ENCODE results near the gene RGSL1.

The RGSL1 gene

DNA sequence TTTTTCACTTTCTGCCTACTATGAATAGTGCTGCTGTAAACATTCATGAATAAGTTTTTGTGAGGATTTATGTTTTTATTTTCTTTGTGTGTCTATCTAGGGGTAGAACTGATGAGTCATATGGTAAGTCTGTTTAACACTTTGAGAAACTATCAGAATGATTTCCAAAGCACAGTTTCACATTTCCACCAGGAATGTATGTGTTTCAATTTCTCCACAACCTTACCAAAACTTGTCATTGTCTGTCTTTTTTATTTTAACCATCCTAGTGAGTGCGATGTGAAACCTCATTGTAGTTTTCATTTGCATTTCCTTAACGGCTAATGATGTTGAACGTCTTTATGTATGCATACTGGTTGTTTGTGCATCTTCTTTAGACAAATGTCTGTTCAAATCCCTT, 115.6 kb downstream of the RGSL1 start:
- H3K9me3 ChIP-seq (ENCODE audit: control insufficient read depth, low read length) = no peaks in the 10 kb centered on the region
- no peak overlapping the region for H3K27ac ChIP-seq (ENCODE audit: low read depth, low read length, severe bottlenecking)
- H3K4me3 ChIP-seq (ENCODE audit: extremely low read depth, insufficient read depth, low read length, poor library complexity, severe bottlenecking) = no peak overlapping the region
- WGBS, 2 experiments (ENCODE audit: insufficient coverage in 2 of 2) = 86% methylated on average over 3 of the region's 3 CpGs; no CpG with 5 or more reads in 1 of the 2 experiments
- no peaks in the 10 kb centered on the region for H3K4me1 ChIP-seq (ENCODE audit: control insufficient read depth, insufficient read depth, low read length, poor library complexity, severe bottlenecking)
- no peaks in the 10 kb centered on the region for H3K36me3 ChIP-seq (ENCODE audit: control insufficient read depth, insufficient read depth, low read length)

GRCh38 chr1:182567629-182568028, 117.7 kb downstream of the RGSL1 start:
- 96 to 100% methylated on average over 2 to 5 of the region's 5 CpGs for WGBS, 2 experiments (ENCODE audit: insufficient coverage in 2 of 2)
- H3K4me1 ChIP-seq (ENCODE audit: control insufficient read depth, insufficient read depth, low read length, poor library complexity, severe bottlenecking) = no peaks in the 10 kb centered on the region
- H3K4me3 ChIP-seq (ENCODE audit: extremely low read depth, insufficient read depth, low read length, poor library complexity, severe bottlenecking) = no peak overlapping the region
- no peak overlapping the region for H3K27ac ChIP-seq (ENCODE audit: low read depth, low read length, severe bottlenecking)
- no peaks in the 10 kb centered on the region for H3K36me3 ChIP-seq (ENCODE audit: control insufficient read depth, insufficient read depth, low read length)
- H3K9me3 ChIP-seq (ENCODE audit: control insufficient read depth, low read length) = no peaks in the 10 kb centered on the region

DNA sequence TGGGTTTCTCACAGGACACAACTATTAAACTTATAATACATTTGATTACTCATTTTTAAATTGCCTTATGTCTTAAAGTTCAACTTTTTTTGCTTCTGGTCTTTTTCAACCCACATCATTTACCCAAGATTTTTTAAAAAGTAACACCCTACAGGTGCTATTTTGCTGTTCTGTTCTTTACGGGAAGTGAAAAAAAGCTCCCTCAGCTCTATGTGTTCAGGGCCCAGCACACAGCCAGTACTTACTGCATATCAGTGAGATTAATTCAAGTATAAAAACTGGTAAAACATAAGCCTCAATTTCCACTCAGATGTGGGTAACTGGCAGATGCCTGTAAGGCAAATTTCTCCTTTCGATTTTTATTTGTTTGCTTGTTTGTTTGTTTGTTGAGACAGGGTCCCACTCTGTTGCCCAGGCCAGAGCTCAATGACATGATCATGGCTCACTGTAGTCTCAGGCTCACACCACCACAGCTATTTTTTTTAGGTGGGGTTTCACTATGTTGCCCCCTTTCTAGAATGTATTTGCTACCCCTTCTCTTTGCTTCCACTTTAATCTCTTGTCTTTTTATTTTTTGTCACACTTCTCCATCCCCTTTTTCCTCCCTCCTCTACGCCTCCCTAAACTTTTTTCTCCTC, 118.8 kb downstream of the RGSL1 start:
- Histone ChIP-seq H3K4me1 (ENCODE audit: control insufficient read depth, insufficient read depth, low read length, poor library complexity, severe bottlenecking) (no peaks in the 10 kb centered on the region), H3K4me3 (ENCODE audit: extremely low read depth, insufficient read depth, low read length, poor library complexity, severe bottlenecking) (no peak overlapping the region), H3K36me3 (ENCODE audit: control insufficient read depth, insufficient read depth, low read length) (no peaks in the 10 kb centered on the region), H3K27ac (ENCODE audit: low read depth, low read length, severe bottlenecking) (no peak overlapping the region), H3K9me3 (ENCODE audit: control insufficient read depth, low read length) (no peaks in the 10 kb centered on the region)
- 82 to 97% methylated on average over 2 to 3 of the region's 3 CpGs for WGBS, 2 experiments (ENCODE audit: insufficient coverage in 2 of 2)

- H3K27ac ChIP-seq (ENCODE audit: low read depth, low read length, severe bottlenecking) = no peak overlapping the region
- no peaks in the 10 kb centered on the region for H3K9me3 ChIP-seq (ENCODE audit: control insufficient read depth, low read length)
- H3K36me3 ChIP-seq (ENCODE audit: control insufficient read depth, insufficient read depth, low read length) = no peaks in the 10 kb centered on the region
- 86 to 89% methylated on average over 6 of the region's 6 CpGs for WGBS, 2 experiments (ENCODE audit: insufficient coverage in 2 of 2)
- no peaks in the 10 kb centered on the region for H3K4me1 ChIP-seq (ENCODE audit: control insufficient read depth, insufficient read depth, low read length, poor library complexity, severe bottlenecking)
- H3K4me3 ChIP-seq (ENCODE audit: extremely low read depth, insufficient read depth, low read length, poor library complexity, severe bottlenecking) = no peak overlapping the region
Observed at GRCh38 chr1:182569939-182570610, 120.1 kb downstream of the RGSL1 start.

DNA sequence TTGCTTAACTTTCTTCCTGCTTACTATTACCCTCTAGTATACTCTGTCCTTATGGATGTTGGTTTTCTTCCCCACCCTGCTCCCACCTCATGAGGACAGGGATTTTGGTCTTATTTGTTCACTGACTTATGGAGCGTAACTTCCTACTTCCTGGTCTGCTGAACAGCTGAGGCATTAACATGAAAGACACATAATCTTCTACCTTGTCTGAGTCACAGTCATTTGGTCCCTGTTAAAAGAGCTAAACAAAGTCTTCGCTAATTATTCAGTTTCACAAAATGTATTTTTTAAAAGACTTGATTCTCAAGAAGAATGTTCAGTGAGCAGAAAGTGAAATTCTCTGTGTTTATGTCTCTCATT, 120.6 kb downstream of the RGSL1 start:
- no peaks in the 10 kb centered on the region for H3K9me3 ChIP-seq (ENCODE audit: control insufficient read depth, low read length)
- H3K27ac ChIP-seq (ENCODE audit: low read depth, low read length, severe bottlenecking) = no peak overlapping the region
- 100% methylated on average over 1 of the region's 2 CpGs for WGBS, 2 experiments (ENCODE audit: insufficient coverage in 2 of 2)
- no peak overlapping the region for H3K4me3 ChIP-seq (ENCODE audit: extremely low read depth, insufficient read depth, low read length, poor library complexity, severe bottlenecking)
- no peaks in the 10 kb centered on the region for H3K36me3 ChIP-seq (ENCODE audit: control insufficient read depth, insufficient read depth, low read length)
- H3K4me1 ChIP-seq (ENCODE audit: control insufficient read depth, insufficient read depth, low read length, poor library complexity, severe bottlenecking) = no peaks in the 10 kb centered on the region

GRCh38 chr1:182574156-182574555, 124.2 kb downstream of the RGSL1 start:
- no peaks in the 10 kb centered on the region for H3K36me3 ChIP-seq (ENCODE audit: control insufficient read depth, insufficient read depth, low read length)
- no peaks in the 10 kb centered on the region for H3K9me3 ChIP-seq (ENCODE audit: control insufficient read depth, low read length)
- 100% methylated on average over 1 to 3 of the region's 4 CpGs for WGBS, 2 experiments (ENCODE audit: insufficient coverage in 2 of 2)
- no peak overlapping the region for H3K27ac ChIP-seq (ENCODE audit: low read depth, low read length, severe bottlenecking)
- no peaks in the 10 kb centered on the region for H3K4me1 ChIP-seq (ENCODE audit: control insufficient read depth, insufficient read depth, low read length, poor library complexity, severe bottlenecking)
- no peak overlapping the region for H3K4me3 ChIP-seq (ENCODE audit: extremely low read depth, insufficient read depth, low read length, poor library complexity, severe bottlenecking)

GRCh38 chr1:182575540-182576149, 125.7 kb downstream of the RGSL1 start:
- no peaks in the 10 kb centered on the region for H3K9me3 ChIP-seq (ENCODE audit: control insufficient read depth, low read length)
- no peak overlapping the region for H3K4me3 ChIP-seq (ENCODE audit: extremely low read depth, insufficient read depth, low read length, poor library complexity, severe bottlenecking)
- no peaks in the 10 kb centered on the region for H3K36me3 ChIP-seq (ENCODE audit: control insufficient read depth, insufficient read depth, low read length)
- no peak overlapping the region for H3K27ac ChIP-seq (ENCODE audit: low read depth, low read length, severe bottlenecking)
- WGBS, 2 experiments (ENCODE audit: insufficient coverage in 2 of 2) = 84% methylated on average over 3 of the region's 3 CpGs; no CpG with 5 or more reads in 1 of the 2 experiments
- no peaks in the 10 kb centered on the region for H3K4me1 ChIP-seq (ENCODE audit: control insufficient read depth, insufficient read depth, low read length, poor library complexity, severe bottlenecking)

DNA sequence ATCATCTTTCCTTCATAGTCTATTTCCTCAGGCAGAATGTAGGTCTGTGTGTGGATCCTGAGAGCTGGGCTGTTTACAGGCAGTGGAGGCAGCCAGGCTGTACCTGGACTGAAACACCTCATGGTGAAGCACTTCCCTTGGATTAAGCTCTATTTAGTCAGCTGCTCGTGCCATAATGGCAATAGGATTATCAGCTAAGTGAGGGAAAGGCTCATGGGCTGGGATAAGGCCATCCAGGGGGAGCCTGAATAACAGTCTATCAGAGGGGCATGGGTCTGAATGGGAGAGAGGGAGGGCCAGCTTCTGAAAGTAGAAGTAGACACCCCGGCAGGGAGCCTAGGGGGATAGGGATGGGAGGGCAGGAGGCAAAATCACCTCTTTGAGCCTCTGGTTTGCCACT, 130.8 kb downstream of the RGSL1 start:
- Histone ChIP-seq H3K27ac (ENCODE audit: low read depth, low read length, severe bottlenecking) (no peak overlapping the region), H3K9me3 (ENCODE audit: control insufficient read depth, low read length) (no peaks in the 10 kb centered on the region), H3K4me1 (ENCODE audit: control insufficient read depth, insufficient read depth, low read length, poor library complexity, severe bottlenecking) (no peaks in the 10 kb centered on the region), H3K36me3 (ENCODE audit: control insufficient read depth, insufficient read depth, low read length) (no peaks in the 10 kb centered on the region), H3K4me3 (ENCODE audit: extremely low read depth, insufficient read depth, low read length, poor library complexity, severe bottlenecking) (no peak overlapping the region)
- 83 to 91% methylated on average over 1 to 2 of the region's 2 CpGs for WGBS, 2 experiments (ENCODE audit: insufficient coverage in 2 of 2)

DNA sequence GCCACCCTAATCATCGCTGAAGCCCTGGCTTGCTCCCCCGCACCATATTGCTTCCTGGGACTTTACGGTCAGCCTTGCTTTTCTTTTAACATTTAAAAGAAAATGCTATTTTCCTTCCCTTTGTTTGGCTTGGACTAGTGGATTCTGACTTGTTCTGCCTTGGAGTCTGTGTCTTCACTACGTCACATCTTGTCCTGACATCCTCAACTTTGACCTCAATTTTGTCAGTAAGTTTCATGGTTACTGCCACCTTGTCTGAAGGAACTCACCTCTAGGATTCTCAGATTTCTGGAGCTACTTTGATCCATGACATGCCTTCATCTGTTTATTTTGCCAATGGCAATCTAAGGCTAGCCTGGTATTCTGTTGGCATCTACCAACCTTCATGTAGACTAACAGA, 134.8 kb downstream of the RGSL1 start:
- WGBS, 2 experiments (ENCODE audit: insufficient coverage in 2 of 2) = 92 to 100% methylated on average over 3 to 4 of the region's 4 CpGs
- no peak overlapping the region for H3K4me3 ChIP-seq (ENCODE audit: extremely low read depth, insufficient read depth, low read length, poor library complexity, severe bottlenecking)
- no peaks in the 10 kb centered on the region for H3K36me3 ChIP-seq (ENCODE audit: control insufficient read depth, insufficient read depth, low read length)
- no peaks in the 10 kb centered on the region for H3K9me3 ChIP-seq (ENCODE audit: control insufficient read depth, low read length)
- no peak overlapping the region for H3K27ac ChIP-seq (ENCODE audit: low read depth, low read length, severe bottlenecking)
- no peaks in the 10 kb centered on the region for H3K4me1 ChIP-seq (ENCODE audit: control insufficient read depth, insufficient read depth, low read length, poor library complexity, severe bottlenecking)

DNA sequence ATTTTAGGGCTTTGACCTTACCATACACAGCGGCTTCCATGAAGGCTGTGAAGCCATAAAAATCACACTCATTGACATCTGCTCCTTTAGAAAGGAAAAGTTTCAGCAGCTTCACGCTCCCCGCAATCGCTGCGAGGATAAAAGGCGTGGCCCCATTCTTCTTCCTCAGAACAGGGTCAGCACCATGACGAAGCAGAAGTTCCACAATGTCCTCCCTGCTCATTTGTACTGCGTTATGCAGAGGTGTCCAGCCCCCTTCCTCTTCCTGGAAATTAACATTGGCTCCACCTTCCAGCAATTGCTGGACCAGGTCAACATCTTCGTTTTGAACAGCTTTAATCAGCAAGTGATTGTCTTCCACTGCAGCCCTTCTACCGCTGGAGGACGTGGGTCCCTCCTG, 136.4 kb downstream of the RGSL1 start:
- no peaks in the 10 kb centered on the region for H3K36me3 ChIP-seq (ENCODE audit: control insufficient read depth, insufficient read depth, low read length)
- no peak overlapping the region for H3K4me3 ChIP-seq (ENCODE audit: extremely low read depth, insufficient read depth, low read length, poor library complexity, severe bottlenecking)
- H3K9me3 ChIP-seq (ENCODE audit: control insufficient read depth, low read length) = no peaks in the 10 kb centered on the region
- H3K4me1 ChIP-seq (ENCODE audit: control insufficient read depth, insufficient read depth, low read length, poor library complexity, severe bottlenecking) = no peaks in the 10 kb centered on the region
- 93 to 95% methylated on average over 11 of the region's 11 CpGs for WGBS, 2 experiments (ENCODE audit: insufficient coverage in 2 of 2)
- H3K27ac ChIP-seq (ENCODE audit: low read depth, low read length, severe bottlenecking) = no peak overlapping the region

DNA sequence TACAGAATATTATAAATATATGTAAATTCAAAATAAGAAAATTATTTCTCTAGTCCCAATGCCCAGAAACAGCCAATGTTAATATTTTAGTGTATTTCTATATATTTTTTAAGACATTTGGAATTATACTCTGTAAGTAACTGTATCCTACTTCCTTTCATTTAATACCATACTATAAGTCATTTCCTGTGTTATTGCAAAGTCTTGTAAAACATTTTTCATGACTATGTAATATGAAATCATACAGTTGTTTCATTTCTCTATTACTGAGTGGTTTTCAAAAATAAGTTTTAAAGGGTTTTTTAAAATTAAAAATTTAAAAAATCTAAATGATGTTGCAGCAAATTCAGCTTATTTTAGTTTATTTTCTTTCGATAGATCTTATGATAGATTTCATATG, 137.1 kb downstream of the RGSL1 start:
- Histone ChIP-seq H3K9me3 (ENCODE audit: control insufficient read depth, low read length) (no peaks in the 10 kb centered on the region), H3K4me3 (ENCODE audit: extremely low read depth, insufficient read depth, low read length, poor library complexity, severe bottlenecking) (no peak overlapping the region), H3K4me1 (ENCODE audit: control insufficient read depth, insufficient read depth, low read length, poor library complexity, severe bottlenecking) (no peaks in the 10 kb centered on the region), H3K36me3 (ENCODE audit: control insufficient read depth, insufficient read depth, low read length) (no peaks in the 10 kb centered on the region), H3K27ac (ENCODE audit: low read depth, low read length, severe bottlenecking) (no peak overlapping the region)
- no CpG with 5 or more reads among the region's 1 CpG for WGBS, 2 experiments (ENCODE audit: insufficient coverage in 2 of 2)
